Spinal cord (tissue), 10 donors: ENCODE data around the gene PTGS2. TPM values are rescaled to one million over a fixed set of nuclear protein-coding genes. Genes with fewer than 3 reads are reported as not detected.

Source experiments
- DNase-seq, 6 donors: peaks; one replicate each; pipeline versions ENCODE4 v3.0.0 to v3.0.0-alpha.2; 2013 to 2015; ENCODE audit warnings: low spot score in 6 of 6, low read depth in 4 of 6
- H3K27ac ChIP-seq: one replicate; pipeline ENCODE4 v1.5.1; 2013; ENCODE audit warnings: low read depth, low read length, control low read depth
- H3K27me3 ChIP-seq: one replicate; pipeline ENCODE4 v1.6.1; 2013; ENCODE audit warnings: low read length; ENCODE audit not compliant: control insufficient read depth, insufficient read depth
- H3K36me3 ChIP-seq: one replicate; pipeline ENCODE4 v1.6.1; 2013; ENCODE audit warnings: low read length; ENCODE audit not compliant: control insufficient read depth, insufficient read depth
- H3K4me1 ChIP-seq: one replicate; pipeline ENCODE4 v1.6.1; 2013; ENCODE audit warnings: low read length; ENCODE audit not compliant: control insufficient read depth, insufficient read depth
- H3K4me3 ChIP-seq: one replicate; pipeline ENCODE4 v1.5.1; 2013; ENCODE audit warnings: low read depth, low read length, control low read depth
- H3K9me3 ChIP-seq: one replicate; pipeline ENCODE4 v1.6.1; 2013; ENCODE audit warnings: low read length; ENCODE audit not compliant: control insufficient read depth, insufficient read depth
- WGBS: methylation state at CpG from one replicate; pipeline ENCODE4 v1.1.5; 2013; ENCODE audit warnings: missing lambda C conversion rate; ENCODE audit not compliant: insufficient coverage; 5-methylcytosine and 5-hydroxymethylcytosine counted together
- long read RNA-seq, 4 donors: transcript quantifications; one replicate each; lab custom pipeline, GENCODE V29; 2026
- polyA plus RNA-seq, 2 donors: library from polyadenylated mRNA; unstranded; fragments of 120-200 nt; gene quantifications; one replicate each; pipeline ENCODE4 v1.2.1, GENCODE V29; 2013; ENCODE audit not compliant: insufficient read length in 2 of 2
- total RNA-seq, 2 donors: library from RNA; depleted of rRNA in 1 of 2; stranded (reverse); fragments of 120-200 nt in 1 of 2; fragments of >200 nt in 1 of 2; gene quantifications; one replicate each; pipeline versions ENCODE4 v1.2.3 to v1.2.4, GENCODE V29; 2013 to 2014
- donor health status: healthy.

PTGS2 gene
- total RNA-seq (1 to 10 TPM; 3.4 to 4.3 TPM), polyA plus RNA-seq (under 1 TPM; 0.76 to 0.84 TPM)
- long read RNA-seq, donor 1: 0 reads
- long read RNA-seq, donor 2: 0 reads
- long read RNA-seq, donor 3, partial matches to known transcripts: 0 of 1 reads
- long read RNA-seq, donor 3, other reads (novel, unspliced or antisense): 0 of 1 reads
- long read RNA-seq, donor 4: 0 reads

GRCh38 chr1:186680245-186681061, at the start of gene PTGS2:
Gene PTGS2 (minus strand): TSS chr1:186680423. CDS start chr1:186680290, 133 bp downstream.
- peak in 5 of 6 donors; percentile 36 to 87 (median 60) for DNase-seq
- peak within 1 kb of the TSS; percentile 67 for H3K4me3 ChIP-seq
- peaks cover 5% of the 10 kb centered on the region for H3K4me1 ChIP-seq
- no peaks in the 10 kb centered on the region for H3K36me3 ChIP-seq
- peaks cover 2% of the 10 kb centered on the region for H3K27me3 ChIP-seq
- under 1% methylated on average over 32 of the region's 52 CpGs for WGBS
- peak within 1 kb of the TSS; percentile 50 for H3K27ac ChIP-seq
- H3K9me3 ChIP-seq: no peaks in the 10 kb centered on the region

- no CpG with 5 or more reads among the region's 3 CpGs for WGBS
- Histone ChIP-seq H3K27me3 (no peaks in the 10 kb centered on the region), H3K27ac (no peak overlapping the region), H3K36me3 (no peaks in the 10 kb centered on the region), H3K9me3 (no peaks in the 10 kb centered on the region), H3K4me3 (no peak overlapping the region), H3K4me1 (no peaks in the 10 kb centered on the region)
- no peak for DNase-seq
Observed at GRCh38 chr1:186722711-186723309, 42.6 kb upstream of the PTGS2 start.

- Histone ChIP-seq H3K9me3 (no peaks in the 10 kb centered on the region), H3K36me3 (no peaks in the 10 kb centered on the region), H3K4me1 (no peaks in the 10 kb centered on the region), H3K27ac (no peak overlapping the region), H3K27me3 (no peaks in the 10 kb centered on the region), H3K4me3 (no peak overlapping the region)
- no peak for DNase-seq
- no CpG with 5 or more reads among the region's 2 CpGs for WGBS
Observed at GRCh38 chr1:186717286-186717685, 37.1 kb upstream of the PTGS2 start.

- no CpG with 5 or more reads among the region's 5 CpGs for WGBS
- H3K4me3 ChIP-seq: no peak overlapping the region
- no peaks in the 10 kb centered on the region for H3K4me1 ChIP-seq
- H3K36me3 ChIP-seq: no peaks in the 10 kb centered on the region
- no peak for DNase-seq
- no peaks in the 10 kb centered on the region for H3K27me3 ChIP-seq
- H3K27ac ChIP-seq: no peak overlapping the region
- H3K9me3 ChIP-seq: no peaks in the 10 kb centered on the region
Observed at GRCh38 chr1:186715887-186716809, 35.9 kb upstream of the PTGS2 start.

GRCh38 chr1:186710696-186711095, 30.5 kb upstream of the PTGS2 start:
- Histone ChIP-seq H3K9me3 (no peaks in the 10 kb centered on the region), H3K27me3 (no peaks in the 10 kb centered on the region), H3K4me3 (no peak overlapping the region), H3K36me3 (no peaks in the 10 kb centered on the region), H3K27ac (no peak overlapping the region), H3K4me1 (no peaks in the 10 kb centered on the region)
- WGBS: 71% methylated on average over 1 of the region's 2 CpGs
- no peak for DNase-seq

- no peak for DNase-seq
- Histone ChIP-seq H3K4me1 (no peaks in the 10 kb centered on the region), H3K4me3 (no peak overlapping the region), H3K27me3 (no peaks in the 10 kb centered on the region), H3K9me3 (no peaks in the 10 kb centered on the region), H3K27ac (no peak overlapping the region), H3K36me3 (no peaks in the 10 kb centered on the region)
- 100% methylated on average over 2 of the region's 2 CpGs for WGBS
Observed at GRCh38 chr1:186708694-186709097, 28.5 kb upstream of the PTGS2 start.

GRCh38 chr1:186703209-186703766, 23.1 kb upstream of the PTGS2 start:
- H3K4me3 ChIP-seq: no peak overlapping the region
- H3K27me3 ChIP-seq: no peaks in the 10 kb centered on the region
- H3K4me1 ChIP-seq: no peaks in the 10 kb centered on the region
- H3K27ac ChIP-seq: no peak overlapping the region
- WGBS: 91% methylated on average over 5 of the region's 8 CpGs
- H3K36me3 ChIP-seq: no peaks in the 10 kb centered on the region
- DNase-seq: no peak
- no peaks in the 10 kb centered on the region for H3K9me3 ChIP-seq

- no peak for DNase-seq
- Histone ChIP-seq H3K27ac (no peak overlapping the region), H3K4me3 (no peak overlapping the region), H3K9me3 (no peaks in the 10 kb centered on the region), H3K4me1 (no peaks in the 10 kb centered on the region), H3K27me3 (no peaks in the 10 kb centered on the region), H3K36me3 (no peaks in the 10 kb centered on the region)
- no CpG with 5 or more reads among the region's 2 CpGs for WGBS
Observed at GRCh38 chr1:186700722-186701121, 20.5 kb upstream of the PTGS2 start.

GRCh38 chr1:186699519-186699918, 19.3 kb upstream of the PTGS2 start:
- Histone ChIP-seq H3K9me3 (no peaks in the 10 kb centered on the region), H3K4me1 (no peaks in the 10 kb centered on the region)
- no CpG with 5 or more reads among the region's 2 CpGs for WGBS

More at GRCh38 chr1:186699519-186699918, 19.3 kb upstream of the PTGS2 start:
- Histone ChIP-seq H3K4me3 (no peak overlapping the region), H3K36me3 (no peaks in the 10 kb centered on the region), H3K27me3 (no peaks in the 10 kb centered on the region), H3K27ac (no peak overlapping the region)
- no peak for DNase-seq
